Measurements from ENCODE around the gene ZNF341. TPM values are rescaled to one million over a fixed set of nuclear protein-coding genes. Genes with fewer than 3 reads are reported as not detected.

The ZNF341 gene
- total RNA-seq, 1 donor from 2014 or later: 2.8 TPM

- H3K36me3 Mint-ChIP-seq (ENCODE audit: low read depth): no peaks in the 10 kb centered on the region
- H3K9me3 Mint-ChIP-seq (ENCODE audit: low read depth): no peaks in the 10 kb centered on the region
- peak within 1 kb of the TSS; percentile 82 for H3K4me3 Mint-ChIP-seq (ENCODE audit: unreplicated experiment)
- H3K4me1 Mint-ChIP-seq (ENCODE audit: low read depth): peaks cover 10% of the 10 kb centered on the region
- no peak for DNase-seq (ENCODE audit: low spot score)
- TF ChIP-seq, protein P1, sequence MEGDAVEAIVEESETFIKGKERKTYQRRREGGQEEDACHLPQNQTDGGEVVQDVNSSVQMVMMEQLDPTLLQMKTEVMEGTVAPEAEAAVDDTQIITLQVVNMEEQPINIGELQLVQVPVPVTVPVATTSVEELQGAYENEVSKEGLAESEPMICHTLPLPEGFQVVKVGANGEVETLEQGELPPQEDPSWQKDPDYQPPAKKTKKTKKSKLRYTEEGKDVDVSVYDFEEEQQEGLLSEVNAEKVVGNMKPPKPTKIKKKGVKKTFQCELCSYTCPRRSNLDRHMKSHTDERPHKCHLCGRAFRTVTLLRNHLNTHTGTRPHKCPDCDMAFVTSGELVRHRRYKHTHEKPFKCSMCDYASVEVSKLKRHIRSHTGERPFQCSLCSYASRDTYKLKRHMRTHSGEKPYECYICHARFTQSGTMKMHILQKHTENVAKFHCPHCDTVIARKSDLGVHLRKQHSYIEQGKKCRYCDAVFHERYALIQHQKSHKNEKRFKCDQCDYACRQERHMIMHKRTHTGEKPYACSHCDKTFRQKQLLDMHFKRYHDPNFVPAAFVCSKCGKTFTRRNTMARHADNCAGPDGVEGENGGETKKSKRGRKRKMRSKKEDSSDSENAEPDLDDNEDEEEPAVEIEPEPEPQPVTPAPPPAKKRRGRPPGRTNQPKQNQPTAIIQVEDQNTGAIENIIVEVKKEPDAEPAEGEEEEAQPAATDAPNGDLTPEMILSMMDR (IDR thresholded peaks at IDR 0.05): no peak
- no peaks in the 10 kb centered on the region for H3K27me3 Mint-ChIP-seq (ENCODE audit: low read depth)
- peak within 1 kb of the TSS; percentile 58 for H3K27ac Mint-ChIP-seq (ENCODE audit: unreplicated experiment)
Measured at GRCh38 chr20:33719989-33720709, 11.6 kb upstream of the ZNF341 start, which contains the start of gene PXMP4. PXMP4 (minus strand) TSS chr20:33720310; CDS start chr20:33720207, 103 bp downstream.

DNA sequence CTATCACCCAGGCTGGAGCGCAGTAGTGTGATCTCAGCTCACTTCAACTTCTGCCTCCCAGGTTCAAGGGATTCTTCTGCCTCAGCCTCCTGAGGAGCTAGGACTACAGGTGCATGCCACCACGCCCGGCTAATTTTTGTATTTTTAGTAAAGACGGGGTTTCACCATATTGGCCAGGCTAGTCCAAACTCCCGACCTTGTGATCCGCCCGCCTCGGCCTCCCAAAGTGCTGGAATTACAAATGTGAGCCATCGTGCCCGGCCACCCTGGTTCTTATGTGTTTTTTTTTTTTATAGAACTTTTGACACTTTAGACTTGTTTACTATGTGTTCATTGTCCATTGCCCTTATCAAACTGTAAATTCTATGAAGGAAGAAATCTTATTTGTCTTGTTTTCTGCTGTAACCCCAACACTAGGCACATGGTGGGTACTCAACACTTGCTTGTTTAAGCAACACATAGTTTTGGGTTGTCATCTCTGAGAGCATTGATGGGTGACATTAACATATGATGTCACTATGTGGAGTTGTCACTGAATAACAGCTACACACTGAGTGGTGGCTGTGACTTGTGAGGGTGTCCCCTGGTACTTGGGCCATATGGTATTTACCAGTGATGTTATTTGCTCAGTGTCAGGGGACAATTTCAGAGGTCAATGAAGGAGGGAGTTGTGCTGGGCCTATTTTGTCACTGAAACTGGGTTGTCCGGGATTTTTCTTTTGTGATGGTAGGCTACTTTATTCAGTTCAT, 10.2 kb upstream of the ZNF341 start:
- H3K27ac Mint-ChIP-seq (ENCODE audit: unreplicated experiment): peak overlapping the region; percentile 36
- peaks cover 10% of the 10 kb centered on the region for H3K4me1 Mint-ChIP-seq (ENCODE audit: low read depth)

DNA sequence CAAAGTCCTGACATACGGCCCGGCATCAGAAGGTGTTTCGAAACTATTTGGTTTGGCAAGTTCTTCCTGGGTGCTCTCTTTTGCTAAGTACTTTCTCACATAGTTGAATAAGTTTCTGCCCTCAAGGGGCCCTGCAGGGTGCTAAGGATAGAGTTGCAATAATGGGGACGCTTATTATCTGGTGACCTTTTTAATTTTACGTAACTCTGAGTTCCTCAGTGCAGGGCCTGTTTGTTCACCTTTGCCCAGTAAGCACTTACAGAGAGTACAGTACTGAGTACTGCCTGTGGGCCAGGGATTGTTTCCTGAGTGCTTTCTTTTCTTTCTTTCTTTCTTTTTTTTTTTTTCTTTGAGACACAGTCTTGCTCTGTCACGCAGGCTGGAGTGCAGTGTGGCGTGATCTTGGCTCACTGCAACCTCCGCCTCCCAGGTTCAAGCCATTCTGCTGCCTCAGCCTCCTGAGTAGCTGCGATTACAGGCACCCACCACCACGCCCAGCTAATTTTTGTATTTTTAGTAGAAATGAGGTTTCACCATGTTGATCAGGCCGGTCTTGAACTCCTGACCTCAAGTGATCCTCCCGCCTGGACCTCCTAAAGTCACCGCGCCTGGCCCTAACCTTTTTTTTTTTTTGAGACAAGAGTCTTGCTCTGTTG, 7.2 kb upstream of the ZNF341 start:
- Mint-ChIP-seq H3K4me1 (ENCODE audit: low read depth) (peaks cover 6% of the 10 kb centered on the region), H3K4me3 (ENCODE audit: unreplicated experiment) (no peak overlapping the region), H3K9me3 (ENCODE audit: low read depth) (no peaks in the 10 kb centered on the region), H3K36me3 (ENCODE audit: low read depth) (no peaks in the 10 kb centered on the region), H3K27me3 (ENCODE audit: low read depth) (no peaks in the 10 kb centered on the region), H3K27ac (ENCODE audit: unreplicated experiment) (no peak overlapping the region)
- DNase-seq (ENCODE audit: low spot score): no peak
- TF ChIP-seq, protein P1 (IDR thresholded peaks at IDR 0.05): no peak

More for the DNA sequence above, 10.2 kb upstream of the ZNF341 start:
- Mint-ChIP-seq H3K4me3 (ENCODE audit: unreplicated experiment) (no peak overlapping the region), H3K27me3 (ENCODE audit: low read depth) (no peaks in the 10 kb centered on the region), H3K36me3 (ENCODE audit: low read depth) (no peaks in the 10 kb centered on the region), H3K9me3 (ENCODE audit: low read depth) (no peaks in the 10 kb centered on the region)
- TF ChIP-seq, protein P1 (IDR thresholded peaks at IDR 0.05): no peak
- DNase-seq (ENCODE audit: low spot score): no peak

- no peaks in the 10 kb centered on the region for H3K9me3 Mint-ChIP-seq (ENCODE audit: low read depth)
- no peak for DNase-seq (ENCODE audit: low spot score)
- no peak overlapping the region for H3K4me3 Mint-ChIP-seq (ENCODE audit: unreplicated experiment)
- no peaks in the 10 kb centered on the region for H3K27me3 Mint-ChIP-seq (ENCODE audit: low read depth)
- TF ChIP-seq, protein P1 (IDR thresholded peaks at IDR 0.05): no peak
- no peak overlapping the region for H3K27ac Mint-ChIP-seq (ENCODE audit: unreplicated experiment)
- no peaks in the 10 kb centered on the region for H3K4me1 Mint-ChIP-seq (ENCODE audit: low read depth)
- no peaks in the 10 kb centered on the region for H3K36me3 Mint-ChIP-seq (ENCODE audit: low read depth)
Measured at GRCh38 chr20:33725607-33726264, 6.1 kb upstream of the ZNF341 start.

DNA sequence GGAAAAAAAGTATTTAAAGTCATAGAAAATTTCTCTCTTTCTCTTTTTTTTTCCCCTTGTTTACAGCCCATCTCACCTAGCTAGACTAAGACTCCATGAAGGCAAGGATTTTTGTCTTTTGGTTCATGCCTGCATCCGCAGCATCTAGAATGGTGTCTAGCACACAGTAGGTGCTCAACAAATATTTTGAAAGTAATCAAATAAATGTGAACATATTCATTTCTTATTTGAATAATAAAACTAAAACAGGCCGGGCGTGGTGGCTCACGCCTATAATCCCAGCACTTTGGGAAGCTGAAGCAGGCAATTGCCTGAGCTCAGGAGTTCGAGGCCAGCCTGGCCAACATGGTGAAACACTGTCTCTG, 4.7 kb upstream of the ZNF341 start:
- H3K27me3 Mint-ChIP-seq (ENCODE audit: low read depth): no peaks in the 10 kb centered on the region
- H3K36me3 Mint-ChIP-seq (ENCODE audit: low read depth): no peaks in the 10 kb centered on the region
- TF ChIP-seq, protein P1 (IDR thresholded peaks at IDR 0.05): no peak
- H3K27ac Mint-ChIP-seq (ENCODE audit: unreplicated experiment): no peak overlapping the region
- no peak for DNase-seq (ENCODE audit: low spot score)
- peaks cover 5% of the 10 kb centered on the region for H3K4me1 Mint-ChIP-seq (ENCODE audit: low read depth)
- no peak overlapping the region for H3K4me3 Mint-ChIP-seq (ENCODE audit: unreplicated experiment)
- no peaks in the 10 kb centered on the region for H3K9me3 Mint-ChIP-seq (ENCODE audit: low read depth)

Measured in chondrocyte (in vitro differentiated cells).